ENCODE measurements around the gene SMARCAD1.

Gene SMARCAD1

DNA sequence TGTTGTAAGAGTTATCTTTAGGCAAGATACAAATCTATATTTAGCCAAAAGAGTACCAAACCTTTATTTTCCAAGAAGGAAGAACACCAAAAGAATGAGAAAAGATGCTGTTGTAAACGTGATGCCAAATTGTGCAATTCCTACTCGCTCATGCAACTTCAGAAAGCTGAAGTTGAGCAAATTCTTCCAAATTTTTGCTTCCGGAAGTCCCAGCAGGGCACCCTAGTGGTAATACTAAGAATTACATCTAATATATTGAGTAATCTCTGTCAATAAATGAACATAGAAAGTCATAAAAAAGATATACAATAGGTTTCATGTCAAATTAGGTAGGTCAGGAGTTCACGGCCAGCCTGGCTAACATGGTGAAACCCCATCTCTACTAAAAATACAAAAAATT lies 36.0 kb upstream of the SMARCAD1 start:
- no peak for DNase-seq (ENCODE audit: low spot score)
- H3K27ac ChIP-seq = no peak overlapping the region
- H3K4me3 ChIP-seq = no peak overlapping the region
- TF ChIP-seq, protein P1, sequence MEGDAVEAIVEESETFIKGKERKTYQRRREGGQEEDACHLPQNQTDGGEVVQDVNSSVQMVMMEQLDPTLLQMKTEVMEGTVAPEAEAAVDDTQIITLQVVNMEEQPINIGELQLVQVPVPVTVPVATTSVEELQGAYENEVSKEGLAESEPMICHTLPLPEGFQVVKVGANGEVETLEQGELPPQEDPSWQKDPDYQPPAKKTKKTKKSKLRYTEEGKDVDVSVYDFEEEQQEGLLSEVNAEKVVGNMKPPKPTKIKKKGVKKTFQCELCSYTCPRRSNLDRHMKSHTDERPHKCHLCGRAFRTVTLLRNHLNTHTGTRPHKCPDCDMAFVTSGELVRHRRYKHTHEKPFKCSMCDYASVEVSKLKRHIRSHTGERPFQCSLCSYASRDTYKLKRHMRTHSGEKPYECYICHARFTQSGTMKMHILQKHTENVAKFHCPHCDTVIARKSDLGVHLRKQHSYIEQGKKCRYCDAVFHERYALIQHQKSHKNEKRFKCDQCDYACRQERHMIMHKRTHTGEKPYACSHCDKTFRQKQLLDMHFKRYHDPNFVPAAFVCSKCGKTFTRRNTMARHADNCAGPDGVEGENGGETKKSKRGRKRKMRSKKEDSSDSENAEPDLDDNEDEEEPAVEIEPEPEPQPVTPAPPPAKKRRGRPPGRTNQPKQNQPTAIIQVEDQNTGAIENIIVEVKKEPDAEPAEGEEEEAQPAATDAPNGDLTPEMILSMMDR (IDR thresholded peaks at IDR 0.05) = no peak

DNA sequence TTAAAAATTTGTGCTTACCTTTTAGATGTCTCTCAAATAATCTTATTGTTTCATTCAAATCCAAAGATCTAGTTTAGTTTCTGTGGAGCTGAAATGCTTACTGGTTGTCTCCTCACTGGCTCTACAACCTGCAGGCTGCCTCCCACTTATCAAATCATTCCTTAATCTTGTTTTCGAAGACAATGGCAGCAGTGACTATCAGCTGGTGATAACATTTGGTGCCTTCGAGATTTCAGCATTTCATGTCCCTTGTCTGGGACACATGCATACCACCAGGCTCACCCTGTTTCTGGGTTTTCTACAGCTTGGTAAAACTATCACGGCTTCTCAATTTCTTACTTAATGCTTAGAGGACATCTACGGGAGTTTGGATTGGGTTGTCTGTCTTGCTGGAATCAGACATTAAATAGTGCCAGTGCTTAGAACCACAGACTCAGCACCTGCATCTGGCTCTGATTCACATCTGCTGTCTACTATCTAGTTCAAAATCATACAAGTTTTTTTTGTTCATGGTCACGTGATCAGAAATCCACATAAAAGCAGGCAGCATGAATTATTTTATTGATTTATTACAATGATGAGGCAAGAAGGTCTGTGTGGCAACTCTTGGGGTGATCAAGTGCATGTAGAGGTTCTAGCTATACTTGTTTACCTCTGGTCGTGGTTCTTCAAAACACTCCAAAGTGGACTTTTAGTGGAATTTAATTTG lies 32.0 kb upstream of the SMARCAD1 start:
- Histone ChIP-seq H3K27ac (no peak overlapping the region), H3K4me3 (no peak overlapping the region)
- TF ChIP-seq, protein P1 (IDR thresholded peaks at IDR 0.05) = no peak
- no peak for DNase-seq (ENCODE audit: low spot score)

DNA sequence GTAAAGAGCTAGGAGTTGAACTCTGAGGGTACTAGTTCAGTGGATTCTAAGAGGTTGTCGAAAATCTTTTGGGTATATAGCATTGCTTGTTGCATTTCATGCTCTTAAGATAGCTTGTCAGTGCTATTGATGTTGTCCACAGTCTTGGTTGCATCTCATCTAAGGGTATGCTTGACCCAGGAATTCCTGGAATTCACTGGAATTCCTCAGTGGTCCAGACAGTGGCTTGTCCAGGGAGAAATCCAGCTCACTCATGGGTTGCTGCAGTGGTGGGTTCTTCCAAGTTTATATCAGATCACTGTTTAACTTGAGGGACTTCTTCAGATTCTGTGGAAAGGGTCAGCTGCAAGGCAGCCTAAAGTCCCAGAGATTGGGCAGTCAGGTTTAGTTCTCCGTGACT lies 29.8 kb upstream of the SMARCAD1 start:
- no peak for DNase-seq (ENCODE audit: low spot score)
- H3K27ac ChIP-seq = no peak overlapping the region
- TF ChIP-seq, protein P1 (IDR thresholded peaks at IDR 0.05) = no peak
- H3K4me3 ChIP-seq = no peak overlapping the region

DNA sequence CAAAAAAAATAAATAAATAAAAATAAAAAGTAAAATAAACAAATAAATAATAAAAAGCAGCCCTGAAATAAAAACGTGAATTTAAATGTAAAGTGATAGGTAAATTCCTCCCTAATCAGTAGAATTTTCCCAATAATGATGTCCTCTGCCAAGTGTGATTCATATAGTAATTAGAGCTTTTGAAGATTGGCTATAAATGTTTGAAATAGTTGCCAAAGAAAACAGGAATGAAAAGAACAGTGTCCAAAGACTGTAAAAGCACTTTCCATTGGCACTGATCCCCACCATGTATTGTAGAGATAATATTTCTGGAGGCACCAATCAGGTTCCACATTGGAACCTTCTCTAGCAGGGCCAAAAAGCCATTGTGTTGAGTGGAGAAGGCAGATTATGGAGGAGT lies 25.9 kb upstream of the SMARCAD1 start:
- TF ChIP-seq, protein P1 (IDR thresholded peaks at IDR 0.05) = no peak
- Histone ChIP-seq H3K27ac (no peak overlapping the region), H3K4me3 (no peak overlapping the region)
- no peak for DNase-seq (ENCODE audit: low spot score)

DNA sequence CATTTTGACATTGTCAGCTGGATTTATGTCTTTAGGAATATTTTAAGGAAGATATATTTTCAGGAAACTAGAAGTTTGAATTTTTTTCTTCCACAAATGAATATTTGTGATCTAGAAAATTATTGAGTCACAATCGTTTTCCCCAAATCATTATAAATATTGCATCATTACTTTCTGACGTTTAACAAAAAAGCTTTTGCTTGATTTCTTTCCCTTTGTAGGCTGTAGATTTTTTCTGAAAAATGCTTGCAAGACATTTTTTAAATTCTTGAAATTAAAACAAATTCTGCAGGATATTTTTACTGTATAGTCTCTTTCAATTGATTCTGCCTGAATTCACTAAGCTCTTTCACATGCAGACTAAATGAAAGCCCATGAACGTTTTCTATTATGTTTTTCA lies 4.9 kb upstream of the SMARCAD1 start:
- no peak overlapping the region for H3K4me3 ChIP-seq
- TF ChIP-seq, protein P1 (IDR thresholded peaks at IDR 0.05) = no peak

DNA sequence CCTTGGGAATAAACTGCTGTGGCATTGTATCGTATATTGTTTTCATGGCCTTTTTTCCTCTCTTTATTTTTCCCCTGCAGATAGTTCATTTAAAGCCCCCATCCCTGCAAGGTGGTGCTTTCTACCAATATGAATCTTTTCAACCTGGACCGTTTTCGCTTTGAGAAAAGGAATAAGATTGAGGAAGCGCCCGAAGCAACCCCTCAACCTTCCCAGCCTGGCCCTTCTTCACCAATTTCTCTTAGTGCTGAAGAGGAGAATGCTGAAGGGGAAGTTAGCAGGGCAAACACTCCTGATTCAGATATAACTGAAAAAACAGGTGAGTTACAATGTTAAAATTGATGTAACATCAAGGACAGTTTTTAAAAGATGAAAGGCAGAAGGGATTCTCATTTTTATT lies 601 bp downstream of the SMARCAD1 start:
- H3K27ac ChIP-seq = peak overlapping the region; percentile 73 to 92
- TF ChIP-seq, protein P1 (IDR thresholded peaks at IDR 0.05) = no peak
- no peak for DNase-seq (ENCODE audit: low spot score)
- H3K4me3 ChIP-seq = peak overlapping the region; percentile 95

More for the DNA sequence above, 4.9 kb upstream of the SMARCAD1 start:
- H3K27ac ChIP-seq = no peak overlapping the region
- no peak for DNase-seq (ENCODE audit: low spot score)

DNA sequence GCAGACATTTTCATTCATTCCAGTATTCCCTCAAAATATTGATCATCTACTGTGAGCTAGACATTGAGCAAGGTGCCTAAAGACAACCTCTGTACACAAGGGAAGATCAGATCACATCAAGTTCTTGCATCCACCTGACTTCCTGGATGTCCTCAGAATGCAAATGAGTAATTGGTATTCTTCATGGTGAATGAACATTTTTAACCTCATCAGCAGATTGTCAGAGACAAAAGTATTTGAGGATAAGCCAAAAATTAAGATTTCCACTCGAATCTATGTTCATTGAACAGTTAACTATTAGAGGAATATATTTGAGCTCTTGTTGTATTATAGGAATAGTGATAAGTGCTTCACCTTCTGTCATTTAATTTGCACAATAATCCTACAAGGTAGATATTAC lies 1.3 kb downstream of the SMARCAD1 start:
- no peak overlapping the region for H3K27ac ChIP-seq
- DNase-seq (ENCODE audit: low spot score) = no peak
- H3K4me3 ChIP-seq = peak overlapping the region; percentile 95
- TF ChIP-seq, protein P1 (IDR thresholded peaks at IDR 0.05) = no peak
